NCI-H82 treated with DMSO at 0.1 percent for 48 hours (cell line): Measurements from ENCODE around the gene MCRS1.
"Not testable (repeated sequence)": the region's sequence is repeated elsewhere in the genome, so short reads cannot be mapped to it uniquely, and the experiment has no call there.

ENCODE experiments used
- DNase-seq: peaks from one replicate; lab custom pipeline; 2025; ENCODE audit not compliant: unreplicated experiment; lab: John Stamatoyannopoulos, UW

The MCRS1 gene, protein sequence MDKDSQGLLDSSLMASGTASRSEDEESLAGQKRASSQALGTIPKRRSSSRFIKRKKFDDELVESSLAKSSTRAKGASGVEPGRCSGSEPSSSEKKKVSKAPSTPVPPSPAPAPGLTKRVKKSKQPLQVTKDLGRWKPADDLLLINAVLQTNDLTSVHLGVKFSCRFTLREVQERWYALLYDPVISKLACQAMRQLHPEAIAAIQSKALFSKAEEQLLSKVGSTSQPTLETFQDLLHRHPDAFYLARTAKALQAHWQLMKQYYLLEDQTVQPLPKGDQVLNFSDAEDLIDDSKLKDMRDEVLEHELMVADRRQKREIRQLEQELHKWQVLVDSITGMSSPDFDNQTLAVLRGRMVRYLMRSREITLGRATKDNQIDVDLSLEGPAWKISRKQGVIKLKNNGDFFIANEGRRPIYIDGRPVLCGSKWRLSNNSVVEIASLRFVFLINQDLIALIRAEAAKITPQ

DNA sequence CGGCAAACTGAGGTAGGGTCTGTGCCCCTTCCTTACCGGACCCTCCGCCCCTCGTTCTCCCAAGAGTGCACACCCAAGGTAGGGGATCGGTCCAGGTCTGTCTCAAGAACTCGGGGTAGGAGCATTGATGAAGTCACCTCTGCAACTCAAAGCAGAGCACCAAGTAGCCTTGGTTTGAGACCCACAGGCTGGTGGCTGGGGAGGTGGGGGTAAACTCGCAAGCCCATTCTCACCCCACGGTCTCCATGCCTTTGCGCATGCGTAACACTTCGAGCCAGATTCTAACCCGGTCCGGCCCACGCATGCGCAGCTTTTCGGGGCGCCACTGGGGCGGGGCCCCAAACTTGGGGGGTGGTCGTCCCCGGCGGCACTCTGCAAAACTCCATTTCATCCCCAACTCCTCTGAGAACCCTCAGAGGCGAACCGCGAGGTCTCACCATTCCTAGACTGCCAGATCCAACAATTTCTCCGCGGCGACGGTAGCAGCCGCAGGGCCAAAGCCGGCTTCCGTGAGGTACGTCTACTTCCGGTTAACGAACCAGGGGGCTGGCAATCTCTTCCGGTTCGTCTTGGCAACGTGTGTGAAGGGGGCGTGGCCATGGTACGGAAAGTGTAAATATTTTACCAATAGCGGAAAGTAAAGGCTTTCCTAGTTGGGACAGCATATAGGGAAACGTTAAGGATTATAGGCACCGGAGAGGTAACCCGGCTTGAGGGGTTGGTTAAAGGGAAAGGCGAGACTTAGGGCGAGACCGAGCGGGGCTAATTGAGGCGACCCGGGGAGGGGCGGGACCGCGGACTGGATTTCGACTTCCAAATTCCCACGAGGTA is at the start of gene MCRS1:
MCRS1 (minus strand) TSS at position 532 of the 831 bp plus-strand sequence. CDS start 1,411 bp downstream, outside the sequence.
- peak; percentile 87 for DNase-seq

DNA sequence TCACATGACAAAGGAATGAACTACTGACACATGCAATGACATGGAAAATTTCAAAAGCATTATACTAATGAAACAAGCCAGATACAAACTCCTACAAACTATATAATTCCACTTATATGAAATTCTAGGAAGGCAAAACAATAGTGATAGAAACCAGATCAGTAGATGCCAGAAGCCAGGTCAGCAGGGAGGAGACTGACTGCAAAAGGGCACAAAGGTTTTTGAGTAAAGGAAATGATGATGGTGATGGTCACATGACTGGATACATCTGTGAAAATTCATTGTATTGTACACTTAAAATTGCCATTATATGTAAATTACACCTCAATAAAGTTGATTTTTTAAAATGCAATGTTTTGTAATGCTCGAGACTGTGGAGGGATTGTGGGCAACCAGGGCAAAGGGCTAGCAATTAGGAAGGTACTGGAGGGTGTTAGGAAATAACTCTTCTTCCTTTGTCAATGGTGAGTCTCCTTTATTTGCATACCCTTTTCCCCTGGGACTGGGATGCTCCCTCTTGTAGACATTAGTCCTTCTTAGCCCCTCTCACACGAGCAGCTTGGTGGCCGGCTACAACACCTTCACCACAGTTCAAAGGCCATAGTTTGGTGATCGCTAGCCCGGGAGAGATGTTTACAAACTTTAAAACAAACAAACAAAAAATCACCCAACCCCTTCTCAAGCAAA is 48.7 kb upstream of the MCRS1 start:
- DNase-seq: no peak

DNA sequence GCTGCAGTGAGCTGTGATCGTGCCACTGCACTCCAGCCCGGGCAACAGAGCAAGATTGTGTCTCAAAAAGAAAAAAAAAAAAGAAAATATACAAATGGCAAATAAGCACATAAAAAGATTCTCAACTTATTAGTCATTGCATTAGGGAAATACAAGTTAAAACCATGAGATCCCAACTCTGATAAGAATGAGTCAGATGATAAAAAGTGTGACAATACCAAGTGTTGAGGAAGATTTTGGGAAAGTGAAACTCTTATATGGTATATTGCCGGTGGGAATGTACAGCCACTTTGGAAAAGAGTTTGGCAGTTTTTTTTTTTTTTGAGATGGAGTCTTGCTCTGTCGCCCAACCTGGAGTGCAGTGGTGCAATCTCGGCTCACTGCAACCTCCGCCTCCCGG is 47.8 kb upstream of the MCRS1 start:
- DNase-seq: no peak

DNA sequence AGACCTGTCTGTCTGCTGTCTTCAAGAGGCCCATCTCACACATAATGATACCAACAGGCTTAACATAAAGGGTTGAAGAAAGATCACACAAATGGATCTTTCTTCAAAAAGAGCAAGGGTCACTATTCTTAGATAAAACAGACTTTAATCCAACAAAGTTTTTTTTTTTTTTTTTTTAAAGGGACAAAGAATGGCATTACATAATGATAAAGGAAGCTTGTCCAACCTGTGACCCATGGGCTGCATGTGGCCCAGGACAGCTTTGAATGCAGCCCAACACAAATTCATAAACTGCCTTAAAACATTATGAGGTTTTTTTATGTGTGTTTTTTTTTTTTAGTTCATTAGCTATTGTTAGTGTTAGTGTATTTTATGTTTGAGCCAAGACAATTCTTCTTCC is 44.3 kb upstream of the MCRS1 start:
- DNase-seq: no peak

DNA sequence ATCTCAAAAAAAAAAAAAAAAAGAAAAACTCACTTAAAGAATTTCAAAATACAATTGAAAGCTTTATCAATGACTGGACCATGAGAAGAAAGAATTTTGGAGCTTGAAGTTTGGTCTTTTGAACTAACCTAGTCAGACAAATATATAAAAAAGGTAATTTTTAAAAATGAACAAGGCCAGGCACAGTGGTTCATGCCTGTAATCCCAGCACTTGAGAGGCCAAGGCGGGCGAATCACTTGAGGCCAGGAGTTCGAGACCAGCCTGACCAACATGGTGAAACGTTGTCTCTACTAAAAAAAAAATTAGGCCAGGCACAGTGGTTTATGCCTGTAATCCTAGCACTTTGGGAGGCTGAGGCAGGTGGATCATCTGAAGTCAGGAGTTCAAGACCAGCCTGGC is 42.8 kb upstream of the MCRS1 start:
- DNase-seq: not testable (repeated sequence)

DNA sequence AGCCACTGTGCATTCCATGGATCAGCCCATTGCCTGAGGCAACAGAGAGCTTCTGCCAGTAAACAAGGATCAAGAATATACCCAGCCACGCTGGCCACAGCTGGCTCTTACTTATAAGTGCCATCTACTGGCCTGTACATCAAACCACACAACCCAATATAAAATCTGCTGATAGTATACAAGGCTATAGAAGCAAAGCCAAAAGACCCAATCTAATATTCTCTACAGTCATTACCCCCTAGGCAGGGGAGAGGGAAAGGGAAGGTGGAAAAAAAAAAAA is 41.9 kb upstream of the MCRS1 start:
- DNase-seq: no peak

DNA sequence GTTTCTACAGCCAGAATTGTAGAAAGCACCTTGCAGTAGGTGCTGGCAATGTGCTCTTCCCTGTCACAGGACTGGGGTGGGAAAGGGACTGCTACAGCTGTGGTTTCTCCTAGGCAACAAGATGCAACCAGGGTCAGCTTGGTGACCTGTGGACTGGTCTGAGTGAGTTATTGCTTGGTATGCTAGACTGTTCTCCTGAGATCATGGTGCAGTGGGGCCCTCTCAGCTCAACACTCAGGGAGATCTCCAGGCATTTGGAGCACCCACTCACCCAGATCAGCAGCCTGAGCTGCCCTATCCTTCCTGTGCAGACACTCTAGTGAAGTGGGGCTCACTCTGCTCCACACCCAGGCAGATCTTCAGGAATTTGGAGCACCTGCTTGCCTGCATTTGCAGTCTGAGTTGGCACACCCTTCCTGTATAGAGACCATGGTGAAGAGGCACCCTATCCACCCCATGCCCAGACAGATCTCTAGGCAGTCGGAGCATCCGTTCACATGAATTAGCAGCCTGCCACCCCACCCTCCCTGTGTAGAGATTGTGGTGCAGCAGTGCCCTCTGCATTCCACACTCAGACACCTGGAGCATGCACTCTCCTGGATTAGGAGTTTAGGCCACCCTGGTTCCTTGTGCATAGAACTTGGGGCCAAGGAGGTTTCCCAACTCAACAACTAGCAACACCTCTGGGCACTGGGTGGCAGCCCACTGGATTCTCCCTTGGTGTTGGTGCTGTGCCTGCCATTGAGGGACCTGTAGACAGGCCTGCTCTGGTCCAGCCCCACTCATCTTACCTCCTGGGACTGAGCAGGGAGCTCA is 41.3 kb upstream of the MCRS1 start:
- no peak for DNase-seq

DNA sequence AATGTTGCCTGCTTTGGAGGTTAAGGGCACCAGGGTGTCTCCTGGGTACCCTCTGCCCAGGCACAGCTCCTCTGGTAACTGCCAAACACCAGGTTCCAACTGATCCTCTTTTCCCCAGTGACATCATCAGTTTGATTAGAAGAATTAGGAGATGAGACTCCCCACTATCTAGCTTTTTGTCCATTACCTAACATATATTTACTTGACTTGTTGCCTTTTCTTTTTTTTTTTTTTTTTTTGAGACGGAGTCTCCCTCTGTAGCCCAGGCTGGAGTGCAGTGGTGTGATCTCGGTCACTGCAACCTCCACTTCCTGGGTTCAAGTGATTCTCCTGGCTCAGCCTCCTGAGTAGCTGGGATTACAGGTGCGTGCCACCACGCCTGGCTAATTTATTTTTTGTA is 37.6 kb upstream of the MCRS1 start, which contains the start of gene FAM186B:
FAM186B (minus strand) TSS at position 101 of the 400 bp plus-strand sequence. CDS start 162 bp downstream, outside the sequence.
- not testable (repeated sequence) for DNase-seq

DNA sequence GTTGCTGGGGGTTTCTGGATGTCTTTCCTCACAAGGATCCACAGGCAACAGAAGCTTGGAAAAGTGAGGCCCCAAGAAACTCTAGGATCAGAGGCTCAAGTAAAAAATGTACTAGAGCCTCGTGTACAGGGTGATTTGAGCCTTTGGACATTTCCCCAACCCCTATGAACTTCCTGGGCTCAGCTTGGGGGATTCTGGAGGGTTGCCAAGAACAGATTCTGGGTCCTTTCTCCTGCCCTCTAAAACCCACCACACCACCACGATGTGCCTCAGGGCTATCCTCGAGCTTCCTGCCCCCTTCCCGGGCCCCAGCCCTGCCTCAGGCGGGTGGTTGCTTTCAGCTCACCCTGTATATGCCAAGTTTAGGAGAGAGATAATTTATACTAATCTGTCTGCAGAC is 36.9 kb upstream of the MCRS1 start:
- DNase-seq: no peak

DNA sequence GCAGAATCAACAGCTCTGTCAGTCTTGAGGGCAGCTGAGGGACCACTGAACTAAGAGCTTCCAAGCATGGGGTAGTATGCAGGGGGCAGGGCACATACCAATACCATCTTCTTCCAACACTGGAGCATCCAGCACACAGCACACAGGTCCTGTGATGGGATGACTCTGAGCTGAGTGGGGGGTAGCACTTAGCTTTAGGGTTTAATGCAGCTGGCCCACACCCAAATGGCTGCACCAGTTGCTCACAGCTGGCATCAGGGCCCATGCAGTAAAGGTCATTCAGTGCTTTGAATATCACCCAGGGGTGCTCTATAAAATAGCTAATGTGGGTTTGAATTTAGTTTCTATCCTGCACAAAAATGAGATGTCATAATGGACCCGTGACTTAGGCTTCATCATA is 35.8 kb upstream of the MCRS1 start:
- no peak for DNase-seq

DNA sequence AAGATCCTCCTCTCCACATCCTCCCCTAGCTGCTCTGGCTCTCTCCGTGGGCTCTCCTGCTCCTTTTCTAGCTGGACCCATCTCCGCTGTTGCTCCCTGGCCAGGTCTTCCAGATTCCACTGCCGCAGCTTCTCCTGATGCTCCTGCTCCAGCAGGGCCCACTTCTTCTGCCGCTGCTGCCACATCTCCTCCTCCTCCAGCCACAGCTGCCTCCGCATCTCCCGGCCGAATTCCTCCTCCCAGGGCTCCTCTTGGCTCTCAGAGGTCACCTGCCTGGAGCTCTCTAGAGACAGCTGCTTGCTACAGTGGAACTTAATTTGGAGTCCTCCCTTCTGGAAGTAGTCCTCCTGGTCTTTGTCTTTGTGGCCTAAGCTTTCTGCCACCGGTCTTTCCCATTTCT is 32.0 kb upstream of the MCRS1 start:
- no peak for DNase-seq

DNA sequence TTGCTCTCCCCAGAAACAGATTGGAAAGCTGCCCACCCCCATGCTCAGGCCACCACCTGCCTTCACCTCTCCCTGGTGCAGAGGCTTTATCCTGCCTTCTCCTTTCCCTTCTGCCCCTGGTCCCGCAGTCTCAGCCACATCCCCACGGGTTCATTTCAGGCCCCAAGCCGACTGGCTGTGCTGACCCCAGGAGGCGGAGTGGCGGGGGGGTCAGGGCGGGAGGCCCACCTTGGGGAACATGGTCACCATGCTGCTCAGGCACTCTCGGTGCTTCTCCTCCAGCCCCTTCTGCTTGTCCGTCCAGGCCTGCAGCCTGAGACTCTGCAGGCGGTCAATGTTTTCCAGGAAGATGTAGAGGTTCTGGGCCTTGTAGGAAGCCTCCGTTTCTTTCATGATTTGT is 30.6 kb upstream of the MCRS1 start:
- DNase-seq: no peak

DNA sequence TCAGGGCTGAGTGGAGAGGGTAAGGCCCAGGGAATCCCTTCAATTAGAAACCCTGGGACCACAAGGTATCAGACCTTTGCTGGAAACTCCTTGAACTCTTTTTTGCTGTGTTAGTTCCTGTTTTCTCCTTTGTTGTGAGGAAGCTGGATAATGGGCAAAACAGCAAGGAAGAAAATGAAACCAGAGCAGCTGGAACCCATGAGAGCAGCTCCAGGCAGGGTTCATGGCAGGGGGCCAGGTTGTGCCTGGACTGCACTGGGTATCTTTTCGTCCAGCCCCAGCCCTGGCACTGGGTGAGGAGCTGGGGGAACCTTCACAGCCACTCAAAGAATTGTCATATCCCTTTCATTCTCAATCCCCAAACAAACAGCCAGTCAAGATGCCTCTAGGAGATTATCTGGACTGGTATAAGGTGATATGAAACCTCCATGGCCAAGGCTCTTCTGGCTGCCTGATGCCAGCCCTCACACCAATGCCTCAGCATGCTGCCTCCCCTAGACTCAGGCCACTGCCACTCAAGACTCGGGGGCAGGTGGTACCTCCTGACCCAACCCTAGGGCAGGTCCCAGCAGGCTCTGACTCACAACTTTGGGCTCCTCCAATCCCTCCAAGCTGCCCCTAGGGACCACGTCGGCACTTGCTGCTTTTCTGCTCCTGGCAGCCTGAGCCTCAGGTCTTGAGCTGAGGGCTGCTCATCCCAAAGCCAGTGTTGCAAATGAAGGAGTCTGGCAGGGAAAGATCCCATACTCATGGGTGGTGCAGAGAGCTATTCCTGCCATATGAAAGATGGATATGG is 21.0 kb upstream of the MCRS1 start:
- no peak for DNase-seq

DNA sequence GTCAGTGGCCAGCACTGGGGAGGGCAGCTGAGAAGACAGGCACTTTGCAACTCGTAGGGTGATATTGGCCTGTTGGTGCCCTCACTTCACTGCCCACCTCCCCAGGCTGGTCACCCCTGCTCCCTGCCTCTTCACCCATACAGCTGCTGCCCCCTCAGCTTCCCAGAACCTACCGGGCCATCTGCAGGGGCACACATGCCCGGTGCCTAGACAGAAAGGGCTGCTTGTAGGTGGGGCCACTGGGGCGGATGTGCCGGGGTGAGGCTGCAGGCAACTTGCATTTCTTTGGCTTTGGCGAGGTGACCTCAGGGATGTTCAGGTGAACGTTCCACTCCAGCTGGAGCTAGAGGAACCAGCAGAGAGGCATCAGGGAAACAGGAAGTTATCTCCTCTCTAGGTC is 20.3 kb upstream of the MCRS1 start:
- no peak for DNase-seq

DNA sequence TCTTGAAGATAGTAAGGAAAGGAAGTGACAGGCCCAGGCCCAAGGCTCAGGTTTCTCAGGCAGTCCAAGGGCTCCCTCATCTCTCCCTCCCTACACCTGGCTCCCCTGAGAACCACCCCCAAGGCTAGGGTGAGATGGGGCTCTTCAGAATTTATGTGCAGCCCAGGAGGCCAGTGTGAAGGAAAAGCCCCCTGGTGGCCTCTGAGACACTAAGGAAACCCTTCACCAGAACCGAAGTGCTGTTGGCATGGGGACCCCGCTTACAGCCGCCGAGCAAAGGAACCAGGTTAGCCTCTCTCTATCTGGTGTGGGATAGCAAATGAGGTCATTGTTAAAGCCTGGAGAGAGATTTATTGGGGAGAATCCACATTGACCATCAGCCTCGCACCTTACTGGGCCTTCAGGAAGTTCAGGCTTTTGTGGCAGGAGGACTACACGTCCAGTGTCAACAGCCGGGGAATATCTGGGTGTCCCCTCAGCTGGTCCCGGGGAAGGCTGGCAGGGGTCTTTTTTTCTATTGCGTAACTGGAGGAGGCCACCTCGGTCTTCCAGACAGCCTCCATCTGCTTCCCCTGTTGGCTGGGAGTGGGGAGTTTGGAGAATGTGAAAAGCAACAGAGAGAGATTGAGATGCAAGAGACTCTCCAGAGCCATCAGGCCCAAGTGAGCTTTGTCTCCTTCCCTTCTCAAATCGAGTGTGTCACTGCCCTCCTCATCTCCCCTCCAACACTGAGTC is 19.4 kb upstream of the MCRS1 start:
- no peak for DNase-seq

DNA sequence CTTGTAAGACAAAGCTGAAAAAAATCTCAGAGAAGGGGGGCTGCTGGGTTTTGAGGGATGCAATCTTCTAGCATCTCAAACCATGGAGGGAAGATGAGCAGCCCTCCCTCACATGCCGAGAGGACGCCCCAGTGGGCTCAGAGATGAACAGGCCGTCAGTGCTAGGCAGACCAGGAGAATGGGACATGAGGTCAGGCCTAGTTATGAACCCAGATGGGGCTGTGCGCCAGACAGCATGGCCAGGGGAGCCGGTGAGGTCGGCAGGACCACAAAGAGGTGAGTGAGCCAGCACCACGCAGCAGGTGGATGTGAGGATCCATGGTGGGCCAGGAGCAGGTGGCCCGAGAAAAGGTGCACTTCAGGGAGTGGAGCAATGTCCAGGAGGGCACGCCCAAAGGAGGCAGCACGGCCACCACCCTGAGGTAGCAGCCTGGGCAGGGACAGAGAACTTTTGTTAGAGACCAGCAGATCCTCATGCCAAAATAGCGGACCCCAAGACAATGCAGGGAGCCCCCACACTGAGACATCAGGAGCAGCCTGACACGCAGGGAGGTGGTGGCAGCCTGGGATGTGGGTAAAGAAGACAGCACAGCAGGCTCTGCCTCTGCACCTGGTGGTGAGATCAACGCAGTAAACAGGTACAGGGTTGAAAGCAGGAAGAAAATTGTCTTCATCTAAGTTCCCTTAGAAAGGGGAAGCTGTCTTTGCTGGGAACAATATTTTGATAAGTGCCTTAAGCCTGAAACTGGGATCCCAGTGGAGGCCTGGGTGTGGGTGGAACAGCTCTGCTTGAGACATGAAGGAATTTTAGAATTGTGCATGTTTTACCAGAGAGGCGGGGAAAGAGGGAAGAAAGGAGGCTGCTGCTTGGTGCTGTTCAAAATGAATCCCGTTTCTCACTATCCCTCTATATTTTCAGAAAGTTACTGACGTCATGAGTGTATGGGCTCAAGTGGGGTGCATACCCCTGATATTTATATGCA is 17.8 kb upstream of the MCRS1 start:
- no peak for DNase-seq

DNA sequence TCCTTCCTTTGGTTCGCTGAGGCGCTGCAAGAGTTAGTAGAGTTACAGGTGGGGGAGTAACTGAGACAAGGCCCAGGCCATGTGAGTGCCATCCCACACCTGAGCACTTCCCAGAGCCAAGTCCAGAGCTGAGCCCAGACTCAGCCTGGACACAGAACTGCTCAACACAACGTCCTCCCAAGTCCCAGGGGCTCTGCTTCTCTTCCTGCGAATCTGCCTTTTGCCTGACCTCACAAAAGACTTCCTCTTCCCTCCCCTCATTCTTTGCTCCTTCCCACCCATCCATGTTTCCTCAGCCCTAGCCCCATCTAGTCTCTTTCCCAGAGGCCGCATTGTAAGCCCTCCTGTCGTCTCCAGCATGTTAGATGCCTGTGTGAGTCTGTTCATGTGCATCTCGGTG is 16.6 kb upstream of the MCRS1 start:
- no peak for DNase-seq
